Endodermal cell (in vitro differentiated cells): Measurements from ENCODE around the gene PRM3. TPM values are rescaled to one million over a fixed set of nuclear protein-coding genes. Genes with fewer than 3 reads are reported as not detected.

Experiments
- DNase-seq: peaks from one replicate; pipeline ENCODE4 v3.0.0-alpha.2; 2017
- H3K27ac ChIP-seq: 2 replicates; pipeline ENCODE4 v1.5.1; 2013; ENCODE audit warnings: mild to moderate bottlenecking, low read depth, low read length, moderate library complexity
- H3K27me3 ChIP-seq: 2 replicates; pipeline ENCODE4 v1.6.1; 2013; ENCODE audit warnings: mild to moderate bottlenecking, low read length, moderate library complexity; ENCODE audit not compliant: insufficient read depth, control insufficient read depth, poor library complexity, severe bottlenecking
- H3K36me3 ChIP-seq: 2 replicates; pipeline ENCODE4 v1.7.0; 2013; ENCODE audit warnings: mild to moderate bottlenecking, low read length, moderate library complexity; ENCODE audit not compliant: control insufficient read depth, insufficient read depth
- H3K4me1 ChIP-seq: one replicate; pipeline ENCODE4 v1.7.0; 2013; ENCODE audit warnings: low read length; ENCODE audit not compliant: control insufficient read depth, insufficient read depth
- H3K4me3 ChIP-seq: 2 replicates; pipeline ENCODE4 v1.5.1; 2013; ENCODE audit warnings: mild to moderate bottlenecking, low read length, moderate library complexity
- H3K9ac ChIP-seq: 2 replicates; pipeline ENCODE4 v1.6.1; 2013; ENCODE audit warnings: mild to moderate bottlenecking, low read length, moderate library complexity; ENCODE audit not compliant: poor library complexity, severe bottlenecking; ENCODE audit errors: extremely low read depth
- H3K9me3 ChIP-seq: 2 replicates; pipeline ENCODE4 v1.6.1; 2013; ENCODE audit warnings: mild to moderate bottlenecking, low read length, moderate library complexity; ENCODE audit not compliant: control insufficient read depth
- H3K27ac Mint-ChIP-seq: 2 replicates; pipeline ENCODE4 v1.8.0; 2020; ENCODE audit warnings: mixed read lengths
- H3K27me3 Mint-ChIP-seq: 2 replicates; pipeline ENCODE4 v1.8.0; 2021; ENCODE audit warnings: mild to moderate bottlenecking, mixed read lengths; ENCODE audit not compliant: insufficient read depth
- H3K36me3 Mint-ChIP-seq: 2 replicates; pipeline ENCODE4 v1.8.0; 2020; ENCODE audit warnings: low read depth, mixed read lengths
- H3K4me1 Mint-ChIP-seq: 2 replicates; pipeline ENCODE4 v1.8.0; 2020; ENCODE audit warnings: mixed read lengths
- H3K4me3 Mint-ChIP-seq: 2 replicates; pipeline ENCODE4 v1.8.0; 2020; ENCODE audit warnings: mild to moderate bottlenecking, moderate library complexity, mixed read lengths
- H3K9me3 Mint-ChIP-seq: 2 replicates; pipeline ENCODE4 v1.8.0; 2020; ENCODE audit warnings: mild to moderate bottlenecking, mixed read lengths
- CTCF ChIP-seq: fragments of 200-600 bp; sonication (generic); conservative IDR thresholded peaks from 2 replicates; pipeline ENCODE4 v1.5.0; 2021; ENCODE audit warnings: antibody characterized with exemption, mild to moderate bottlenecking
- WGBS, 2 experiments: methylation state at CpG; one replicate each; pipeline versions ENCODE4 v1.1.5 to v1.1.7; 2013; ENCODE audit warnings: missing lambda C conversion rate in 2 of 2, mixed read lengths in 1 of 2; ENCODE audit not compliant: insufficient coverage in 1 of 2, insufficient read length in 1 of 2; 5-methylcytosine and 5-hydroxymethylcytosine counted together
- total RNA-seq, 2 donors: library from RNA; stranded (reverse); fragmentation: NEBNext Ultra II Directional in 1 of 2; extraction: Animal tissue kit (Norgen Biotek cat#: 25700) in 1 of 2; gene quantifications; 2 replicates in 1 of 2; 3 replicates in 1 of 2; pipeline ENCODE4 v1.2.1, GENCODE V29; 2021

PRM3 gene
- total RNA-seq, 2 donors from 2014 or later, result not detected

GRCh38 chr16:11276896-11277593, 3.6 kb upstream of the PRM3 start:
- H3K27ac Mint-ChIP-seq, result no peak overlapping the region

GRCh38 chr16:11276143-11276895, 2.9 kb upstream of the PRM3 start, which contains the start of gene PRM2:
TSS of gene PRM2 (minus strand) at chr16:11276480. CDS start at chr16:11276370, 110 bp downstream.
- Histone ChIP-seq H3K27ac (no peak within 1 kb of the TSS), H3K4me3 (no peak within 1 kb of the TSS), H3K27me3 (no peaks in the 10 kb centered on the region), H3K9ac (no peak within 1 kb of the TSS), H3K9me3 (no peaks in the 10 kb centered on the region), H3K4me1 (no peaks in the 10 kb centered on the region), H3K36me3 (no peaks in the 10 kb centered on the region)
- no peak for DNase-seq
- H3K4me1 Mint-ChIP-seq, result peaks cover 5% of the 10 kb centered on the region
- H3K4me3 Mint-ChIP-seq, result no peak within 1 kb of the TSS
- TF ChIP-seq CTCF, result no peak
- H3K27me3 Mint-ChIP-seq, result peaks cover 2% of the 10 kb centered on the region
- no peak within 1 kb of the TSS for H3K27ac Mint-ChIP-seq
- 93 to 94% methylated on average over 14 to 26 of the region's 26 CpGs for WGBS, 2 experiments
- H3K9me3 Mint-ChIP-seq, result no peaks in the 10 kb centered on the region
- no peaks in the 10 kb centered on the region for H3K36me3 Mint-ChIP-seq

More at GRCh38 chr16:11276896-11277593, 3.6 kb upstream of the PRM3 start:
- WGBS, 2 experiments, result 91 to 92% methylated on average over 6 to 11 of the region's 11 CpGs
- H3K27me3 Mint-ChIP-seq, result peaks cover 2% of the 10 kb centered on the region
- H3K36me3 ChIP-seq, result no peaks in the 10 kb centered on the region
- H3K9me3 Mint-ChIP-seq, result no peaks in the 10 kb centered on the region
- H3K36me3 Mint-ChIP-seq, result no peaks in the 10 kb centered on the region
- H3K9me3 ChIP-seq, result no peaks in the 10 kb centered on the region
- peaks cover 5% of the 10 kb centered on the region for H3K4me1 Mint-ChIP-seq
- H3K27me3 ChIP-seq, result no peaks in the 10 kb centered on the region
- no peak overlapping the region for H3K27ac ChIP-seq
- DNase-seq, result no peak
- H3K4me3 ChIP-seq, result no peak overlapping the region
- H3K9ac ChIP-seq, result no peak overlapping the region
- H3K4me3 Mint-ChIP-seq, result no peak overlapping the region
- no peak for TF ChIP-seq CTCF
- H3K4me1 ChIP-seq, result no peaks in the 10 kb centered on the region

- Mint-ChIP-seq H3K27me3 (peaks cover 2% of the 10 kb centered on the region), H3K4me3 (no peak overlapping the region), H3K27ac (no peak overlapping the region), H3K4me1 (no peaks in the 10 kb centered on the region), H3K9me3 (no peaks in the 10 kb centered on the region), H3K36me3 (no peaks in the 10 kb centered on the region)
- Histone ChIP-seq H3K9ac (no peak overlapping the region), H3K27ac (no peak overlapping the region), H3K36me3 (no peaks in the 10 kb centered on the region), H3K4me1 (no peaks in the 10 kb centered on the region), H3K27me3 (no peaks in the 10 kb centered on the region), H3K4me3 (no peak overlapping the region), H3K9me3 (no peaks in the 10 kb centered on the region)
- TF ChIP-seq CTCF, result no peak
- 94 to 100% methylated on average over 4 to 7 of the region's 7 CpGs for WGBS, 2 experiments
- DNase-seq, result no peak
Observed at GRCh38 chr16:11274964-11275363, 1.5 kb upstream of the PRM3 start.
